Erythroblast (primary cell): ENCODE measurements around the gene C17orf114.

Source experiments
- DNase-seq, 2 experiments: peaks; one replicate each; lab custom pipeline; 2025; lab: John Stamatoyannopoulos, UW
- GATA1 ChIP-seq: IDR thresholded peaks from 2 replicates; pipeline ENCODE4 v1.6.1; 2011; ENCODE audit warnings: low read depth, mild to moderate bottlenecking, control low read depth, low read length, moderate library complexity
- POLR2A ChIP-seq: IDR thresholded peaks from 2 replicates; pipeline ENCODE4 v1.6.1; 2011; ENCODE audit warnings: mild to moderate bottlenecking, low read length

Gene C17orf114

DNA sequence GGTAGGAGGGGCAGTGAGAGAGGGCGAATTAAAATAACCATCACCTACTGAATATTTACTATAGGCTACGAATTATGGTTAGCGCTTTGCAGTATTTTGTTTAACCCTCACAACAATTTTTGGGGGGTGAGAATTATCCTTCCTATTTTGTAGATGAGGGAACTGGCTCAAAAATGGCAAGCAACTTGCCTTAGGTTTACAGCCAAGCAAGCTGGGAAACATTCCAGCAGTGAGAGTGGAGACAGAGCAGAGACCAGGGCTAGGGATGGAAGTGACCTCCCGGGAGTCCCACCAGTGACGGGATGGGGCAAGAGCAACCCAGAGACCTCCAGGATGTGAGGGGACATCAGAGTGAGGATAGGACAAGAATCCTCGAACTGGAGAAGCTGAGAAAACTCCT lies 15.6 kb downstream of the C17orf114 start:
- DNase-seq: no peak
- TF ChIP-seq GATA1 (no peak), POLR2A (no peak)

DNA sequence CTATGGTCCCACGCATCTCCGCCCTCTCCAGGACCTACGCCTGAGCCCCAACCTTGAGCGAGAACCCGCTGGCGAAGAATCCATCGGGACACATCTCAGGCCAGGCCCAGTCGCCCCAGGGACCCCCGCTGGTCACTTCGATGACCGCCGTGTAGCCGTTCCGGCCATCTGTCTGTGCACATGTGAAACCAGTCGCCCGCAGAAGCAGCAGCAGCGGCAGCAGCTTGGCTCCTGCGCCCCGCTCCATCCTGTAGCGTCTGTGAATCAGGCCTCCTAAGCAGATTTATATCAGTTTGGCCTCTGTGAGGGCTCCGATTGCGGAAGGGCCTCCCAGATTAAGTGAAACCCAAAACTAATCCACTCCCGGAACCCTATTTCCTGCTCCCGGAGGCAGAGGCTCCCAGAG lies 16.0 kb downstream of the C17orf114 start, which contains the start of gene VMO1:
Gene VMO1 (minus strand): TSS at position 259 of the 406 bp plus-strand sequence. CDS start 12 bp downstream, at position 247.
- no peak for TF ChIP-seq POLR2A
- no peak for TF ChIP-seq GATA1
- no peak for DNase-seq

DNA sequence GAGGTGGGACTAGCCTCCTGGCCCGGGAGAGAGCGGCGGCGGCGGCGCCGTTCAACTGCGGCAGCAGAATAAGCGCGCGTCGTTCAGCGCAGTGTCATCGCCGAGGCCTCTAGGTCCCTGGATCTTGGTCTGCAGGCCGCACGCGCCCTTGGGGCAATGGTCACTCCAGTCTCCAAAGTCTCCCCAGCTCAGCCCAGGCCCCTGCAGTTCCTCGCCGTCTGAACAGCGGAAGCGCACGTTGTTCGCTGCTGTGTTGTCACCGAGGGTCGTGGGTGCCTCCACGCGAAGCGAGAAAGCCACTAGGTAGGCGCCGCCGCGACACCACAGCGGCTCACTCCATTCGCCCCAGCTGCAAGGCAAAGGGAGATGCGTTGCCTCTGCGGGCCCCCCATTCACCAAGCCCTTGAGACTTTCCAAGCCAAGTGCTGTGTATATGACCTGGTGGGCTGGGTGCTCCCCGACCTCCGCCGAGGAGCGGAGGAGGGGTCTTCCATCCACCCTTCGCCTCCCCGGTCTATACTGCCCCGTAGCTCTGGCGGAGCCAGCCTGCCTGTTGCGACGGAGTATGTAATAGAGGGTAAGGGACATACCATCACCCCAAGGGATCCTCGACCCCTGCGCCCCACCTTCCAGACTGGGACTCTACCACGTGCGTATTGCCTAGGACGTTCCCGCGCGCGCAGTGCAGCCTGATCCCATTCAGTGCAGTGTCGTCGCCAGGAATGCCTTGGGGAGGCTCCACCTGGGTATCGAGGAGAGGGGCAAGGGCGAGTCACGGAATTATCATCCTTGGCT lies 16.6 kb downstream of the C17orf114 start:
- TF ChIP-seq GATA1 (no peak), POLR2A (no peak)
- DNase-seq: no peak

DNA sequence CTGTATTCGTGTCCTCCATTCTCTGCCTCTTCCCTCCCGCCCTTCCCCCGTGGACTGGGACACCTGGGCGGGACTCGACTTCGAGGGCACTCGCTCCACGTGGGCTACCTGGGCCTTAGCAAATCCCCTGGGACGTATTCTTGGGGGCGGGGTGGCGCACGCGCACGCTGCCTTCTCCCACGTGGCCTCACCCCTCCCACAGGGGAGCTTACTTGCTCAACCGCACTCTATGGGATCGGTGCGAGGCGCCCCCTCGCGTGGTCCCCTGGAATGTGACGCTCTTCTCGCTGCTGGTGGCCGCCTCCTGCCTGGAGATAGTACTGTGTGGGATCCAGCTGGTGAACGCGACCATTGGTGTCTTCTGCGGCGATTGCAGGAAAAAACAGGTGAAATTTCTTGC lies 19.5 kb downstream of the C17orf114 start:
- DNase-seq: peak; percentile 29 to 52
- TF ChIP-seq GATA1: no peak
- TF ChIP-seq POLR2A: no peak

DNA sequence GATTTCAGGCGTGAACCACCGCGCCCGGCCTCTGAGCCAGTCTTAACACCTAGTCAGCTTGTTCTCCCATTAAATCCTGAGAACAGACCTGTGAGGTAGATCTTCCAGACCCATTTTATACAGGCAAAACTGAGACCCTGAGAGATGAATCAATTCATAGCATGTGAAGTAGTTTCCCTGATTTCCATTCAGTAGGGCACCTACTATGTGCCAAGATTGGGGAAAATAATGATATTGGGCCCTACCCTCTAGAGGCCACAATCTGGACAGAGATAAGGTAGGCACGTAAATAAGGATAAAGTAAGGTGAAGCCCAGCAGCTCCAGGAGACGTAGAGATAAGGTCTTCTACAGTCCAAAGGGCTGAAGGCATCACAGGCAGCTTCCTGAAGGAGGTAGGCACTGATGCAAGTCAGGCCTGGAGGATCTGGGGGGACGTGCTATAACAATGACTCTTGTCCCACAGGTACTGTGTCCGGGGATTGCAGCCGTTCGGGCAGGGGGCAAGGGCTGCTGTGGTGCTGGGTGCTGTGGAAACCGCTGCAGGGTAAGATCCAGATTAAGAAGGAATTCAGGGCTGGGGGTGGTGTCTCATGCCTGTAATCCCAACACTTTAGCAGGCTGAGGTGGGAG lies 21.7 kb downstream of the C17orf114 start:
- no peak for TF ChIP-seq GATA1
- TF ChIP-seq POLR2A: no peak
- no peak for DNase-seq

DNA sequence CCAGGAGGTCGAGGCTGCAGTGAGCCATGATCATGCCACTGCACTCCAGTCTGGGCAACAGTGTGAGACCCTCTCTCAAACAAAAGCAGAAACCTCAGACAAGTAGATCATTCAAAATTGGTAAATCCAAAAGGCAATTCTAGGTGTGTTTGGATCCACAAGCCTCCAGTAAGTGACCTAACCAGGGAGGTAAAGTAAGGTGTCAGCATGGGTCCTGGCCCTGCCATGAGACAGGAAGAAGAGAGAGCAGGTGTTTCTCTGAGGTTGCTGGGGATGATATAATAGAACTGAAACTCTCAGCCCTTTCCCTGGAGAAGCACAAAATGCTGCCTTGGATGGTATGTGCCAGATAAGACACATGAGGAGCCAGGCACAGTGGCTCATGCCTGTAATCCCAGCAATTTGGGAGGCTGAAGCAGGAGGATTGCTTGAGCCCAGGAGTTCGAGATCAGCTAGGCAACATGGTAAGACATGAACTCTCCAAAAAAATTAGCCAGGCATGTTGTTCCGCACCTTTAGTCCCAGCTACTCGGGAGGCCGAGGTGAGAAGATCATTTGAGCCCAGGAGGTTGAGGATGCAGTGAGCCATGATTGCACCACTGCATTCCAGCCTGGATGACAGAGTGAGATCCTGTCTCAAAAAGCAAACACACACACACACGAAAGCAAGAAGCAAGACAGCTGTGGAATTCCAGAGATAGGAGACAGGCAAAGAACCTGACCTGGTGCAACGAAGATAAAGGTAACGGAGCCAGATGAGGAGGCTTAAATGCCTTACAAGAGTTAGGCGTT lies 24.0 kb downstream of the C17orf114 start:
- DNase-seq: no peak
- no peak for TF ChIP-seq GATA1
- TF ChIP-seq POLR2A: no peak

DNA sequence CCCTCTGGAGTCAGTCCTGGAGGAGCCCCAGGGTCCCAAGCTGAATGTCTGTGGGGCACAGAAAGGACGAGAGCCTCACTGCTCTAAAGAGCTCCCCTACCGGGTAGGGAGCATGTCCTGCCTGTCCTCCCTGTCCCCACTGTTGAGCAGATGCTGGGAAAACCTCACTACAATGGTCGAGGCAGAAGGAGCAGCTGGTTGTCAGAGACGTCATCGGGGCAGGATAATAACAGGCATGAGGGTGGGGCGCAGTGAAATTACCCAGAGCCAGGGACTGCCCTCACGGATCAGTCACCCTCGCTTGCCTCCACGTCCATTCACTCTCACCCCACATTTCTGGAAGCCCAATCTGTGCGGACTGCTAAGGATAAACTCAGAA lies 29.9 kb downstream of the C17orf114 start:
- no peak for TF ChIP-seq GATA1
- no peak for DNase-seq

DNA sequence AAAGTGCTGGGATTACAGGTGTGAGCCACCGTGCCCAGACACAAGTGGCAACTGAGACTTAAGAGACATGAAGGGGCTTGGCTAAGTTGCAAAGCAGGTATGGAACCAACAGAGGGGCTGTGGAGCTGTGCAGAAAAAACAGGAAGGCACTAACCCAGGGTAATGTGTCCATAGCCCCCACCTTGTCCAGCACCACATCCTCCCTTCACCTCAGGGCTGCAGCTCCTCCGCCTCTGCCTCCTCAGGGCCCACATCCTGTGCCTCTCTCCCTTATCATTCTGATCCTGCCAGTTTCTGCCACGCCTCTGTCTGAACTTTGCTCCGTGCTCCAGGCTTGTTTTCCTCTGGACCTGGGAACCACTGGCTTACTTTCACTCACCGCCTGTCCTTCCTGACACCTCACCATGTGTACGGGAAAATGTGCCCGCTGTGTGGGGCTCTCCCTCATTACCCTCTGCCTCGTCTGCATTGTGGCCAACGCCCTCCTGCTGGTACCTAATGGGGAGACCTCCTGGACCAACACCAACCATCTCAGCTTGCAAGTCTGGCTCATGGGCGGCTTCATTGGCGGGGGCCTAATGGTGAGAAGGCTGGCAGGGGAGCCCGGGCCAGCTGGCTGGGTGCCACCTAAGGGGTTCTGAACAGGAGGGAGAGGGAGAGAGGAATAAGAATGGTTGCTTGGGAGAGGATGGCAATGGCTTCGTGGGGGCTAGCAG lies 30.5 kb downstream of the C17orf114 start, which contains the start of gene TM4SF5:
Gene TM4SF5 (plus strand): TSS at position 368 of the 716 bp plus-strand sequence. CDS start 37 bp downstream, at position 405.
- no peak for DNase-seq
- TF ChIP-seq POLR2A: no peak
- TF ChIP-seq GATA1: no peak

DNA sequence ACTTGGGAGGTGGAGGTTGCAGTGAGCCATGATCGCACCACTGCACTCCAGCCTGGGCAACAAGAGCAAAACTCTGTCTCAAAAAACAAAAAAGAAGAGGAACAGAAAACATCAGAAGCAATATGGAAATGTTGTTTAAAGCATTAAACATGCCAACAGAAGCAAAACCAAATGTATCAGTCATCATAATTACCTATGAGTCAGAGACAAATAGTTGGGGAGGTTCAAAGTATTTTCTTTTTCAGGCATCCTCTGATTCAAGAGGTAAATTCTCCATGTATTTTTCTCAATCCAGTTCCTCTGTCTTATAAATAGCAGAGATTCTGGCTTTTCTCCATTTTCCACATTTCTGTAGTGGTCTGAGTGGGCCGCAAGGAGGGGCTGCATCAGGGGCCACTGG lies 32.5 kb downstream of the C17orf114 start:
- TF ChIP-seq GATA1: no peak
- no peak for TF ChIP-seq POLR2A
- no peak for DNase-seq

DNA sequence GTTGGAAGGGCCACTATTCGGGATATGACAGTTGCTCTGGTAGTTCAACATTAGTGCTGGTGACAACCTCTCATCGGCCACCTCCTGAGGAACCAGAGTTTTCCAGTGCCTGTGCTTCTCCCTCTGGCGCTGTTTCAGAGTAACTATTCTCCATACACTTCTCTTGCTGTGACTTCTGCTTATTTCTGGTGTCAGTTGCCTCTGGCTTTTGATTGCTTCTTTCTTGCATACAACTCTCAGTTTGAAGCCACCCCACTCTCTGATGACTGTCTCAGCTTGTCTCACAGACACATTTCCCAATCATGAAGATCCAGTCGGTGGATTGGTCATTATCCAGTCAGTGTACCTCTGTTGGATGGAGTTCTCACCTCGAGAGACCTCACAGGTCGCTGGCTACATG lies 33.8 kb downstream of the C17orf114 start:
- DNase-seq: no peak
- no peak for TF ChIP-seq POLR2A
- TF ChIP-seq GATA1: no peak

DNA sequence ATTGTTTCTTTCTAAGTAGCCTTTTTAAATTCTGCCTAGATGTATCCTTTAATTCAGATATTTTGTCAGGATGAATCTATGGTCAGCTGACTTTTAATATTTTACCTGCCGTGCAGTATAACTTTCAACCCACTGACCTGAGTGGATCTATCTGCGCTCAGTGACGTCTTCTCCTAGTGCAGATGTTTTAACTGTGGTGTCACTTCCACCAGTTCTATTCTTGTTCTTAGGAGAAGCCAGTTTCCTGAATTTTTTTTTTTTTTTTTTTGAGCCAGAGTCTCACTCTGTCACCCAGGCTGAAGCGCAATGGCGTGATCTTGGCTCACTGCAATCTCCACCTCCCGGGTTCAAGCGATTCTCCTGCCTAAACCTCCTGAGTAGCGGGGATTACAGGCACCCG lies 35.4 kb downstream of the C17orf114 start:
- TF ChIP-seq GATA1 (no peak), POLR2A (no peak)
- DNase-seq: no peak

DNA sequence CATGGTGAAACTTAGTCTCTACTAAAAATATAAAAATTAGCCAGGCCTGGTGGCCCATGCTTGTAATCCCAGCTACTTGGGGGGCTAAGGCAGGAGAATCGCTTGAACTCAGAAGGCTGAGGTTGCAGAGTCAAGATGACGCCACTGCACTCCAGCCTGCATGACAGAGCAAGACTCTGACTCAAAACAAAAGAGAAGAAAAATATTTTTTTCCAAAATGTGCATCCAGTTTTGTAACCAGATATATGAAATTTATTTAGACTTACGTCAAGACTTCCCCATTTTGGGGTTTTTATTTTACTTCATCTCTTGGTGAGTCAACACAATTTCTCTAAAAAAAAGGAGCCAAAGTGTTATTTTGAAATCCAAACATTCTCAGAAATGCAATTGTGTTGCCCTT lies 35.9 kb downstream of the C17orf114 start:
- TF ChIP-seq POLR2A (no peak), GATA1 (no peak)
- DNase-seq: no peak

DNA sequence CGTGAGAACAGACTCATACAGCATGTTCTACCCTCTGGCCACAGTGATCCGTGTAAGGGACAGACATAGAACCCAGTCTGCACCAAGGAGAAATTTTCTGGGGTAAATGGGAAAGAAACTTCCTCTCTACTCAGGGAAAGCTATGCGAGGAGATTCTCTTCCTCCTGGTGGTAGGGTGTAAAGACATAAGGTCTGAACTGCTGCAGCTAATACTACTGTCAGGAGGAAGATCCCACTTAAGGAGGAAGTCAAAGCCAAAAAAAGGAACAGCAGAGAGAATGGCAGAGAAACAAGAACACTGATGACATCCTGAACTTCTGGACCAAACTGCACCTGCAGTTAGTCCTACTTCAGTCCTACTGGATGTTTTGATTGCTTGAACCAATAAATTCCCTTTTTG lies 37.5 kb downstream of the C17orf114 start:
- DNase-seq: no peak
- TF ChIP-seq POLR2A (no peak), GATA1 (no peak)

DNA sequence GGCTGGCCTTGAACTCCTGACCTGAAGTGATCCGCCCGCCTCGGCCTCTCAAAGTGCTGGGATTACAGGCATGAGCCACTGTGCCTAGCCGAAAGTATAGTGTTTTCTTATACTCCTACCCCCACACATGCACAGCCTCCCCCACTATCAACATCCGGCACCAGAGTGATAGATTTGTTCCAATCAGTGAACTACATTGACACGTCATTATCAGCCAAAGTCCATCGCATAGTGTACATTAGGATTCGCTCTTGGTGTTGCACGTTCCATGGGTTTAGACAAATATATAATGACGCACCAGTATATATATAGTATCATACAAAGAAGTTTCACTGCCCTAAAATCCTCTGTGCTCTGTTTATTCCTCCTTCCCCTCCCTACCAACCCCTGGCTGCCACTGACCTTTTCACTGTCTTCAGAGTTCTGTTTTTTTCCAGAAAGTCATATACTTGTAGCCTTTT lies 42.3 kb downstream of the C17orf114 start:
- TF ChIP-seq GATA1 (no peak), POLR2A (no peak)
- DNase-seq: no peak
